K562 (cell line): ENCODE measurements around the gene TRERF1. TPM values are rescaled to one million over a fixed set of nuclear protein-coding genes. Genes with fewer than 3 reads are reported as not detected.

Experiments used
- ATAC-seq: fragments of 200-7000 bp; cut with Tn5 transposase; 3 replicates; pipeline ENCODE4 v1.9.1; 2020; ENCODE audit warnings: moderate library complexity
- BruUV-seq: library from RNA; stranded (reverse); fragments of 400-500 nt; replicated peaks from 2 replicates; lab custom pipeline; 2021; lab: Mats Ljungman, UMichigan
- CTCF ChIA-PET: fragments of 300-600 bp; formaldehyde crosslinking; extraction: SDS; loops from one replicate; lab custom pipeline; 2021; ENCODE audit warnings: low intra/inter-chr PET ratio; lab: Yijun Ruan, JAX
- POLR2A ChIA-PET: fragments of 300-600, 350-650 bp; sonication (Branson Sonifier 250); formaldehyde crosslinking; extraction: SDS; loops from one replicate; lab custom pipeline; 2021; ENCODE audit warnings: antibody characterized with exemption, inconsistent platforms; lab: Yijun Ruan, JAX
- DNase-seq, 4 experiments: peaks; one replicate each; pipeline versions ENCODE4 v3.0.0 to v3.0.0-alpha.2; 2011 to 2018; ENCODE audit warnings: low spot score in 3 of 4, mixed read lengths in 3 of 4; ENCODE audit errors: extremely low read depth in 1 of 4
- FAIRE-seq: peaks from 2 replicates; lab custom pipeline; 2011; peaks lifted over from hg19 to GRCh38; lab: Jason Lieb, UNC
- H2AFZ ChIP-seq: 2 replicates; pipeline ENCODE4 v1.6.0; 2011; ENCODE audit warnings: low read depth, low read length, control low read depth, inconsistent platforms
- H3K27ac ChIP-seq: fragments of 200-600 bp; 3 replicates; pipeline ENCODE4 v1.8.0; 2011; ENCODE audit warnings: low read depth, mild to moderate bottlenecking, control low read depth, inconsistent platforms, low read length, moderate library complexity, mixed read lengths; ENCODE audit errors: extremely low read depth
- H3K27me3 ChIP-seq, 2 experiments: fragments of 300-600 bp in 1 of 2; 2 replicates in 1 of 2; 3 replicates in 1 of 2; pipeline versions ENCODE4 v1.6.0 to v1.8.0; 2011; ENCODE audit warnings: inconsistent platforms in 2 of 2, low read length in 2 of 2, mild to moderate bottlenecking in 1 of 2, mixed read lengths in 1 of 2, moderate library complexity in 1 of 2; ENCODE audit not compliant: control insufficient read depth in 2 of 2, insufficient read depth in 2 of 2
- H3K36me3 ChIP-seq: fragments of 300-600 bp; 3 replicates; pipeline ENCODE4 v1.8.0; 2011; ENCODE audit warnings: mild to moderate bottlenecking, low read length, inconsistent platforms; ENCODE audit not compliant: control insufficient read depth, insufficient read depth
- H3K4me1 ChIP-seq, 2 experiments: fragments of 200-600 bp in 1 of 2; replicated peaks in 1 of 2; 2 replicates in 1 of 2; 3 replicates in 1 of 2; pipeline versions ENCODE4 v1.5.1 to v1.8.0; 2011; ENCODE audit warnings: inconsistent platforms in 2 of 2, low read length in 2 of 2, mild to moderate bottlenecking in 1 of 2, mixed read lengths in 1 of 2, moderate library complexity in 1 of 2; ENCODE audit not compliant: control insufficient read depth in 2 of 2, insufficient read depth in 2 of 2
- H3K4me2 ChIP-seq: 2 replicates; pipeline ENCODE4 v1.6.1; 2011; ENCODE audit warnings: low read length, control low read depth, inconsistent platforms, mixed read lengths; ENCODE audit not compliant: insufficient read depth
- H3K4me3 ChIP-seq: fragments of 200-600 bp; sonication (generic), shearing (Covaris generic); 2 replicates; pipeline ENCODE4 v1.5.1; 2016; ENCODE audit warnings: control low read depth, inconsistent platforms
- H3K79me2 ChIP-seq: fragments of 200-600 bp; 3 replicates; pipeline ENCODE4 v1.8.0; 2011; ENCODE audit warnings: low read length, inconsistent platforms; ENCODE audit not compliant: control insufficient read depth, insufficient read depth
- H3K9ac ChIP-seq, 2 experiments: 2 replicates each; pipeline versions ENCODE4 v1.6.0 to v1.6.1; 2011; ENCODE audit warnings: low read depth in 2 of 2, low read length in 2 of 2, control low read depth in 1 of 2, inconsistent platforms in 1 of 2, mild to moderate bottlenecking in 1 of 2, mixed read lengths in 1 of 2; ENCODE audit not compliant: insufficient read depth in 1 of 2
- H3K9me1 ChIP-seq: one replicate; pipeline ENCODE4 v1.6.0; 2011; ENCODE audit warnings: inconsistent platforms, mild to moderate bottlenecking, low read length, moderate library complexity; ENCODE audit not compliant: control insufficient read depth, insufficient read depth
- H3K9me3 ChIP-seq: replicated peaks from 2 replicates; pipeline ENCODE4 v1.5.1; 2011; ENCODE audit warnings: low read depth, low read length, inconsistent platforms; ENCODE audit not compliant: control insufficient read depth, insufficient read depth
- H4K20me1 ChIP-seq: replicated peaks from 2 replicates; pipeline ENCODE4 v1.6.1; 2011; ENCODE audit warnings: low read length, inconsistent platforms, mixed read lengths; ENCODE audit not compliant: control insufficient read depth, insufficient read depth
- BACH1 ChIP-seq: fragments of 200-800 bp; sonication (Bioruptor generic); IDR thresholded peaks from 2 replicates; pipeline ENCODE4 v1.6.1; 2016; ENCODE audit warnings: missing genetic modification characterization, missing compliant biosample characterization
- NR2C1 ChIP-seq, 2 experiments: fragments of 450-650 bp; IDR thresholded peaks; 2 replicates each; pipeline ENCODE4 v1.6.1; 2017; ENCODE audit warnings: mild to moderate bottlenecking in 2 of 2, antibody characterized with exemption in 1 of 2, inconsistent platforms in 1 of 2, missing compliant biosample characterization in 1 of 2, missing genetic modification characterization in 1 of 2
- NR2C2 ChIP-seq, 2 experiments: fragments of 200-800 bp in 1 of 2; sonication (Bioruptor generic) in 1 of 2; sonication (generic) in 1 of 2; formaldehyde crosslinking in 1 of 2; IDR thresholded peaks; 2 replicates each; pipeline versions ENCODE4 v1.6.1 to v1.8.0; 2016 to 2022; ENCODE audit warnings: mild to moderate bottlenecking in 1 of 2, missing compliant biosample characterization in 1 of 2, missing genetic modification characterization in 1 of 2, missing genetic modification reagents in 1 of 2
- POLR3G ChIP-seq: IDR thresholded peaks from 2 replicates; pipeline ENCODE4 v1.6.1; 2011; ENCODE audit not compliant: insufficient read length, insufficient replicate concordance; ENCODE audit errors: extremely low read depth
- TCFL5 ChIP-seq: fragments of 250-450 bp; sonication (Bioruptor Pico); conservative IDR thresholded peaks from 2 replicates; pipeline ENCODE4 v1.6.1; 2021; ENCODE audit warnings: mild to moderate bottlenecking, moderate library complexity, matching md5 sums
- USF2 ChIP-seq: sonication (generic); formaldehyde crosslinking; IDR thresholded peaks from 2 replicates; pipeline ENCODE4 v1.5.0; 2020; ENCODE audit warnings: missing genetic modification reagents
- YBX1 ChIP-seq: fragments of 450-650 bp; IDR thresholded peaks from 2 replicates; pipeline ENCODE4 v1.7.1; 2016; ENCODE audit warnings: mild to moderate bottlenecking
- ZBTB7A ChIP-seq: IDR thresholded peaks from 2 replicates; pipeline ENCODE4 v1.6.1; 2011; ENCODE audit warnings: low read depth, mild to moderate bottlenecking, low read length, moderate library complexity, borderline replicate concordance; ENCODE audit not compliant: control insufficient read depth
- ZNF165 ChIP-seq: fragments of 250-450 bp; sonication (Bioruptor Pico); IDR thresholded peaks from 2 replicates; pipeline ENCODE4 v1.4.0; 2020; ENCODE audit warnings: borderline replicate concordance
- ZNF316 ChIP-seq: fragments of 450-650 bp; IDR thresholded peaks from 2 replicates; pipeline ENCODE4 v1.6.1; 2016
- ZNF395 ChIP-seq: fragments of 200-800 bp; sonication (Bioruptor generic); IDR thresholded peaks from 2 replicates; pipeline ENCODE4 v1.6.1; 2017; ENCODE audit warnings: missing genetic modification characterization, missing compliant biosample characterization
- ZNF518B ChIP-seq: fragments of 250-450 bp; sonication (Bioruptor Pico); IDR thresholded peaks from 2 replicates; pipeline ENCODE4 v1.5.0; 2021; ENCODE audit warnings: mild to moderate bottlenecking, moderate library complexity
- ZNF57 ChIP-seq: fragments of 450-650 bp; formaldehyde crosslinking; IDR thresholded peaks from 2 replicates; pipeline ENCODE4 v1.4.0; 2020; ENCODE audit warnings: mild to moderate bottlenecking, moderate library complexity
- WGBS: fragments of 100-300 bp; shearing (Covaris generic); methylation state at CpG from one replicate; pipeline ENCODE4 v1.1.6; 2016; ENCODE audit warnings: low coverage, mixed read lengths; ENCODE audit not compliant: insufficient coverage; ENCODE audit errors: missing lambda C conversion rate; 5-methylcytosine and 5-hydroxymethylcytosine counted together
- in situ Hi-C: fragments of 300-500 bp; cut with MboI; formaldehyde crosslinking; loops from 4 replicates; pipeline ENCODE4 v1.15.0; 2018; ENCODE audit warnings: inconsistent platforms, mixed read lengths
- intact Hi-C: fragments of 100-400 bp; cut with micrococcal nuclease; formaldehyde crosslinking; loops from 2 replicates; pipeline ENCODE4 v1.14.2; 2022
- polyA plus RNA-seq, 8 experiments: library from polyadenylated mRNA; depleted of rRNA in 4 of 8; stranded (reverse) in 5 of 8; unstranded in 3 of 8; fragments of >200 nt; fragmentation: Nextera tagmentation in 2 of 8; fragmentation: Illumina TruSeq in 1 of 8; extraction: Ambion mirVana in 2 of 8; extraction: Trizol in 1 of 8; gene quantifications; 2 replicates each; pipeline versions ENCODE4 v1.2.1 to v1.2.3, GENCODE V29; 2011 to 2014; ENCODE audit warnings: inconsistent platforms in 1 of 8, missing spikeins in 1 of 8
- total RNA-seq, 7 experiments: library from RNA; depleted of rRNA in 6 of 7; stranded (reverse); fragments of >200 nt in 6 of 7; fragmentation: Illumina TruSeq in 2 of 7; extraction: Trizol in 2 of 7; gene quantifications; 2 replicates each; pipeline versions ENCODE4 v1.2.1 to v1.2.3, GENCODE V29; 2011 to 2021; ENCODE audit warnings: low replicate concordance in 1 of 7

TRERF1 gene
- total and polyA plus RNA-seq, 9 of the 15 experiments (the other 6 are each of a cell fraction or from before 2014, with no cell fraction given) = 0.04 to 0.20 (median 0.07) TPM; not detected in 3

GRCh38 chr6:42315991-42316970 is 135.4 kb downstream of the TRERF1 start:
- peaks cover 0 to 14% of the 10 kb centered on the region in 2 experiments; a peak in 3 of 5 replicates for H3K4me1 ChIP-seq
- no TSS peak for BruUV-seq
- no peak for TF ChIP-seq ZNF316
- TF ChIP-seq USF2 (CRISPR knock-in tag) = peak; percentile 33; the same call in 1 of the 2 replicates
- TF ChIP-seq NR2C2 (CRISPR knock-in tag; IDR thresholded peaks at IDR 0.05) = no peak
- TF ChIP-seq NR2C2 (tag; IDR thresholded peaks at IDR 0.05) = peak; percentile 66
- no peak for TF ChIP-seq YBX1
- 0 out of 2 replicates have a peak, but pooled peaks have one; percentile 69 for TF ChIP-seq ZNF165 (CRISPR knock-in tag)
- no peak for TF ChIP-seq POLR3G
- TF ChIP-seq ZNF57 = no peak
- TF ChIP-seq ZNF395 (CRISPR knock-in tag) = peak; percentile 63; the same call in 1 of the 2 replicates
- no peak for TF ChIP-seq ZNF518B (CRISPR knock-in tag)
- TF ChIP-seq NR2C1 (IDR thresholded peaks at IDR 0.05) = no peak
- TF ChIP-seq NR2C1 (tag; IDR thresholded peaks at IDR 0.05) = peak; percentile 53
- TF ChIP-seq BACH1 (tag) = peak; percentile 88
- no peak for TF ChIP-seq ZBTB7A
- peak; percentile 70; the same call in 1 of the 2 replicates for TF ChIP-seq TCFL5 (CRISPR knock-in tag)

More at GRCh38 chr6:42315991-42316970, 135.4 kb downstream of the TRERF1 start:
- H3K27ac ChIP-seq = no peak overlapping the region
- in situ Hi-C loops (loop anchor here (25.0 kb wide), 1 partner anchor 221 kb away; no protein-coding TSS in a partner anchor), intact Hi-C loops (no loop called here)
- ATAC-seq (peak; percentile 68), DNase-seq (peak in 2 of 4 experiments; percentile 33 to 48), FAIRE-seq (peak; percentile 57)
- peaks cover 20 to 35% of the 10 kb centered on the region in 2 experiments for H3K27me3 ChIP-seq
- ChIA-PET CTCF (interaction anchor here (0.5 kb wide), 1 partner anchor 234 kb away, joined by 4 read pairs; no protein-coding TSS in a partner anchor), POLR2A (interaction anchor here (0.6 to 1.3 kb wide), 6 partner anchors 8 to 178 kb away, joined by 3 to 7 read pairs (median 4); no protein-coding TSS in a partner anchor)
- no peak overlapping the region for H2AFZ ChIP-seq
- WGBS = 2% methylated on average over 8 of the region's 8 CpGs
- no peaks in the 10 kb centered on the region for H3K79me2 ChIP-seq
- H3K36me3 ChIP-seq = no peaks in the 10 kb centered on the region
- no peaks in the 10 kb centered on the region for H3K9me1 ChIP-seq
- H4K20me1 ChIP-seq = no peaks in the 10 kb centered on the region; the same call in 1 of the 2 replicates
- no peak overlapping the region for H3K9ac ChIP-seq
- H3K4me2 ChIP-seq = peak overlapping the region; percentile 1; the same call in 1 of the 2 replicates
- H3K9me3 ChIP-seq = no peaks in the 10 kb centered on the region
- H3K4me3 ChIP-seq = no peak overlapping the region
